OCI-LY1 (cell line): ENCODE data around the gene PNMT.

Experiments
- H2AFZ ChIP-seq: fragments of 200-600 bp; sonication (generic), shearing (Covaris generic); 2 replicates; pipeline ENCODE4 v1.6.0; 2014; ENCODE audit warnings: antibody characterized with exemption, mild to moderate bottlenecking, low read length
- H3F3A ChIP-seq: fragments of 200-600 bp; sonication (generic), shearing (Covaris generic); 2 replicates; pipeline ENCODE4 v1.6.0; 2014; ENCODE audit warnings: mild to moderate bottlenecking, antibody characterized with exemption, low read length, moderate library complexity; ENCODE audit not compliant: insufficient read depth
- H3K27ac ChIP-seq: fragments of 200-600 bp; sonication (generic); 2 replicates; pipeline ENCODE4 v1.5.1; 2014; ENCODE audit warnings: low read length, mixed run types, mild to moderate bottlenecking, low read depth; ENCODE audit not compliant: poor library complexity, severe bottlenecking
- H3K27me3 ChIP-seq: fragments of 200-600 bp; sonication (generic); 2 replicates; pipeline ENCODE4 v1.6.0; 2014; ENCODE audit warnings: antibody characterized with exemption, mild to moderate bottlenecking, low read length, moderate library complexity; ENCODE audit not compliant: insufficient read depth
- H3K36me3 ChIP-seq: fragments of 200-600 bp; sonication (generic); 2 replicates; pipeline ENCODE4 v1.6.1; 2014; ENCODE audit warnings: mild to moderate bottlenecking, antibody characterized with exemption, low read length, moderate library complexity, mixed read lengths; ENCODE audit not compliant: insufficient read depth
- H3K4me1 ChIP-seq: fragments of 200-600 bp; sonication (generic); 2 replicates; pipeline ENCODE4 v1.5.1; 2014; ENCODE audit warnings: mild to moderate bottlenecking, low read length, moderate library complexity; ENCODE audit not compliant: insufficient read depth, severe bottlenecking
- H3K4me2 ChIP-seq: fragments of 200-600 bp; sonication (generic), shearing (Covaris generic); 2 replicates; pipeline ENCODE4 v1.6.1; 2014; ENCODE audit warnings: low read length
- H3K4me3 ChIP-seq: fragments of 200-600 bp; sonication (generic); 2 replicates; pipeline ENCODE4 v1.5.1; 2014; ENCODE audit warnings: low read length, low read depth, mild to moderate bottlenecking, mixed read lengths; ENCODE audit not compliant: poor library complexity, severe bottlenecking
- H3K79me2 ChIP-seq: fragments of 200-600 bp; shearing (Covaris generic); 2 replicates; pipeline ENCODE4 v1.6.1; 2016; ENCODE audit warnings: mixed run types, low read length, mixed read lengths; ENCODE audit not compliant: insufficient read depth
- H3K9ac ChIP-seq: fragments of 200-600 bp; sonication (generic), shearing (Covaris generic); 2 replicates; pipeline ENCODE4 v1.6.1; 2014; ENCODE audit warnings: mild to moderate bottlenecking, low read length, mixed read lengths
- H3K9me2 ChIP-seq: fragments of 200-600 bp; sonication (generic), shearing (Covaris generic); 2 replicates; pipeline ENCODE4 v1.6.1; 2014; ENCODE audit warnings: low read depth, mild to moderate bottlenecking, low read length, mixed read lengths
- H3K9me3 ChIP-seq: fragments of 200-600 bp; shearing (Covaris generic); 2 replicates; pipeline ENCODE4 v1.6.1; 2014; ENCODE audit warnings: low read length, mixed read lengths
- H4K20me1 ChIP-seq: fragments of 200-600 bp; sonication (generic), shearing (Covaris generic); 2 replicates; pipeline ENCODE4 v1.6.0; 2016; ENCODE audit warnings: mild to moderate bottlenecking, low read length; ENCODE audit not compliant: insufficient read depth
- EZH2 ChIP-seq: fragments of 200-600 bp; sonication (generic), shearing (Covaris generic); IDR thresholded peaks from 2 replicates; pipeline ENCODE4 v1.8.0; 2017; ENCODE audit warnings: borderline replicate concordance, mixed run types, mild to moderate bottlenecking, antibody characterized with exemption, low read length, moderate library complexity, mixed read lengths
- TF ChIP-seq, protein P1 (sequence below): fragments of 200-600 bp; sonication (generic), shearing (Covaris generic); IDR thresholded peaks from 2 replicates; pipeline ENCODE4 v1.5.1; 2017; ENCODE audit warnings: mild to moderate bottlenecking, antibody characterized with exemption, low read length, moderate library complexity, mixed read lengths

The PNMT gene

DNA sequence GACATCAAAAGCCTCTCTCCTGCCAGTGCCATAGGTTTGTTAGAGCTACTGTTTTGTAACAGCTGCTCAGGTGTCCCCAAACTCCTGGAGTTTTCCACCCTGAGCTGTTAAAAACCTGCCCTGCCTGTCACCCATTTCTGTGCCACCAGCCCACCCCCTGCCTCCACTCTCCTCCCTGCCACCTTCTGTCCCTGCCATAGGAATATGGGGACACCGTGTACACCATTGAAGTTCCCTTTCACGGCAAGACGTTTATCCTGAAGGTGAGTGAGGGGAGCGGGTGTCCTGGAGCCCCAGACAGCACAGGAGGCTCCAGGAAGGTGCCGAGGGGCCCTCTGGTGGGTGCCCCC is 8.3 kb upstream of the PNMT start:
- Histone ChIP-seq H2AFZ (no peak overlapping the region), H3K4me3 (no peak overlapping the region), H3F3A (no peaks in the 10 kb centered on the region), H3K79me2 (no peaks in the 10 kb centered on the region), H3K9ac (no peak overlapping the region), H3K4me2 (no peak overlapping the region), H3K9me3 (no peaks in the 10 kb centered on the region), H3K9me2 (no peaks in the 10 kb centered on the region), H3K4me1 (peaks cover 5% of the 10 kb centered on the region), H3K27me3 (no peaks in the 10 kb centered on the region), H4K20me1 (no peaks in the 10 kb centered on the region), H3K36me3 (peaks cover 27% of the 10 kb centered on the region; the same call in 1 of the 2 replicates), H3K27ac (no peak overlapping the region)
- TF ChIP-seq, protein P1, sequence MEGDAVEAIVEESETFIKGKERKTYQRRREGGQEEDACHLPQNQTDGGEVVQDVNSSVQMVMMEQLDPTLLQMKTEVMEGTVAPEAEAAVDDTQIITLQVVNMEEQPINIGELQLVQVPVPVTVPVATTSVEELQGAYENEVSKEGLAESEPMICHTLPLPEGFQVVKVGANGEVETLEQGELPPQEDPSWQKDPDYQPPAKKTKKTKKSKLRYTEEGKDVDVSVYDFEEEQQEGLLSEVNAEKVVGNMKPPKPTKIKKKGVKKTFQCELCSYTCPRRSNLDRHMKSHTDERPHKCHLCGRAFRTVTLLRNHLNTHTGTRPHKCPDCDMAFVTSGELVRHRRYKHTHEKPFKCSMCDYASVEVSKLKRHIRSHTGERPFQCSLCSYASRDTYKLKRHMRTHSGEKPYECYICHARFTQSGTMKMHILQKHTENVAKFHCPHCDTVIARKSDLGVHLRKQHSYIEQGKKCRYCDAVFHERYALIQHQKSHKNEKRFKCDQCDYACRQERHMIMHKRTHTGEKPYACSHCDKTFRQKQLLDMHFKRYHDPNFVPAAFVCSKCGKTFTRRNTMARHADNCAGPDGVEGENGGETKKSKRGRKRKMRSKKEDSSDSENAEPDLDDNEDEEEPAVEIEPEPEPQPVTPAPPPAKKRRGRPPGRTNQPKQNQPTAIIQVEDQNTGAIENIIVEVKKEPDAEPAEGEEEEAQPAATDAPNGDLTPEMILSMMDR = no peak
- TF ChIP-seq EZH2 = no peak

DNA sequence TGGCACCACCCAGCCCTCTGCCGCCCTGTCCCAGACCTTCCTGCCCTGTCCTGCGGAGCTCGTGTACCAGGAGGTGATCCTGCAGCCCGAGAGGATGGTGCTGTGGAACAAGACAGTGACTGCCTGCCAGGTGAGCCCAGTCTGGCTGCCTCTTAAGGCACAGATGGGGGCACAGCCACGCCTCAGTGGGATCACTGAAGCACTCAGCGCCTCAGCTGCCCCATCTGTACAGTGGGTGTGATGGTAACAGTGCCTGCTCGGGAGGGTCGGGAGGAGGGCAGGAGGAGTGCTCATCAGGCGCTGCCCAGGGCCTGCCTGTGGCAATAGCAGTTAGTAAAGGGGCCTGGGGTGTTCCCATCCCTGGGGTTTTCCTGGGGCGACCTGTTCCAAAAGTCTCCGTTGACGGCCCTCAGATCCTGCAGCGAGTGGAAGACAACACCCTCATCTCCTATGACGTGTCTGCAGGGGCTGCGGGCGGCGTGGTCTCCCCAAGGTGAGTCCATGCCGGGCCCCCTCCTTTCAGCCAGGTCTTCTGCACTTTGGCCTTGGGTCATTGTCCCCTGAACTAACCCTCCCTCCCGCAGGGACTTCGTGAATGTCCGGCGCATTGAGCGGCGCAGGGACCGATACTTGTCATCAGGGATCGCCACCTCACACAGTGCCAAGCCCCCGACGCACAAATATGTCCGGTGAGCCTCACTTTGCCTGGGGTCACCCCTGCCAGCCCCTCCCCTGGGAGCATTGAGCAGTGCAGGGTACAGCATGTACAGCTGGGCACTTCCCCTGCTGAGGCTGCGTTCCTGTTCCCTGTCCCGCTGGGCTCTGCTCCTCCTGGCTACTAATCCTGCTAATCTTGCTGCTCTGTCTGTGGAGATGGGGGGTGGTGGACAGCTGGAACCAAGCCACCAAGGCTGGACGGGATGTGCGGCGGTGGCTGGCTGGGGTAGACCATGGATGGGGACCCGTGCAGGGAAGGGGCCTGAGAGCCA is 7.6 kb upstream of the PNMT start:
- no peak overlapping the region for H3K9ac ChIP-seq
- no peaks in the 10 kb centered on the region for H3K9me2 ChIP-seq
- H3K4me1 ChIP-seq = peaks cover 5% of the 10 kb centered on the region
- H3K4me2 ChIP-seq = no peak overlapping the region
- no peaks in the 10 kb centered on the region for H3K79me2 ChIP-seq
- H2AFZ ChIP-seq = no peak overlapping the region
- TF ChIP-seq, protein P1 = no peak
- no peak for TF ChIP-seq EZH2
- no peaks in the 10 kb centered on the region for H3F3A ChIP-seq
- H3K27me3 ChIP-seq = no peaks in the 10 kb centered on the region
- H4K20me1 ChIP-seq = no peaks in the 10 kb centered on the region
- H3K4me3 ChIP-seq = no peak overlapping the region
- H3K36me3 ChIP-seq = peaks cover 27% of the 10 kb centered on the region; the same call in 1 of the 2 replicates
- H3K9me3 ChIP-seq = no peaks in the 10 kb centered on the region
- H3K27ac ChIP-seq = no peak overlapping the region

DNA sequence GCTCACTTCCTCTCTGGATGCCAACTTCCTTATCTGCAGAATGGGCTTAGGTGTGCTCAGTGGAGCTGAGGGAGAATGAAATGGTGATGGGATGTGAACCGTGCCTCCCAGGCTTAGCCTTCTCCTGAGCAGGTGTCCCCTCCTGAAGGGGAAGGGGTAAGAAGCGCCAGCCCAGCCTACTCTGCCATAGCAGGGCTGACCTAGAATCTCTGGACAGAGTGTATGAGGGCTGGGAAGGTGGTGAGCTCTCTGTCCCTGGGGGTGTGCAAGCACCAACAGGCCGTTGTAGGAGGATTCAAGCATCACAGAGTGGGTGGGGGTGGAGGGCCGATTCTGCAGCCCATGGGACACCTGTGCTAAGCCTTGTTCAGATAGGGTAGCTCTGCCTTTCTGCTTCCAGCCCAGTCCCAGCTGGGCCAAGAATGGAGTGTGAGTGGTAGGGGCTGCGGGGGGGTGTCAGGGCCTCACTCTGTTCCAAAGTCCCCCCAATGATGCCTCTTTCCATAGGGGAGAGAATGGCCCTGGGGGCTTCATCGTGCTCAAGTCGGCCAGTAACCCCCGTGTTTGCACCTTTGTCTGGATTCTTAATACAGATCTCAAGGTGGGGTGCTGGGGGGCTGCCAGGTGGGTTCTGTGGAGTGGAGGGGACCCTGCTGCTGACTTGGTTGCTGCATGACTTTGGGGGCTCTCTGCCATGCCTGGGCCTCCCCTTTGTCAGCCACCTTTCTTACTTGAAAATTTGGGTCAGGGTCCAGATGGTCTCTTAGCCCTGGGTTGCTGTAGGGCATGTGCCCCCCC is 6.3 kb upstream of the PNMT start:
- H3K79me2 ChIP-seq = no peaks in the 10 kb centered on the region
- no peaks in the 10 kb centered on the region for H3K9me3 ChIP-seq
- peaks cover 5% of the 10 kb centered on the region for H3K4me1 ChIP-seq
- TF ChIP-seq EZH2 = no peak
- TF ChIP-seq, protein P1 = no peak
- no peak overlapping the region for H2AFZ ChIP-seq
- H4K20me1 ChIP-seq = no peaks in the 10 kb centered on the region
- H3K27me3 ChIP-seq = peaks cover 9% of the 10 kb centered on the region; the same call in 1 of the 2 replicates
- no peak overlapping the region for H3K4me3 ChIP-seq
- H3K4me2 ChIP-seq = no peak overlapping the region
- H3K9ac ChIP-seq = no peak overlapping the region
- H3K27ac ChIP-seq = no peak overlapping the region
- no peaks in the 10 kb centered on the region for H3K9me2 ChIP-seq
- H3F3A ChIP-seq = no peaks in the 10 kb centered on the region
- peaks cover 27% of the 10 kb centered on the region; the same call in 1 of the 2 replicates for H3K36me3 ChIP-seq
